HEK293 (cell line): Measurements from ENCODE around the gene LRBA.

ENCODE experiments used
- CTCF ChIA-PET: fragments of 350-600 bp; formaldehyde crosslinking; extraction: SDS; loops from one replicate; lab custom pipeline; 2021; ENCODE audit warnings: antibody characterized with exemption; lab: Yijun Ruan, JAX
- POLR2A ChIA-PET: fragments of 300-600 bp; formaldehyde crosslinking; extraction: SDS; loops from one replicate; lab custom pipeline; 2020; ENCODE audit warnings: antibody characterized with exemption, inconsistent platforms; lab: Yijun Ruan, JAX
- H3K27ac ChIP-seq: fragments of 200-500 bp; sonication (Bioruptor generic); 2 replicates; pipeline ENCODE4 v1.5.1; 2014; ENCODE audit warnings: low read depth, low read length, control low read depth, inconsistent platforms; ENCODE audit errors: extremely low read depth
- H3K36me3 ChIP-seq, 2 experiments: fragments of 200-500 bp in 1 of 2; sonication (Bioruptor generic) in 1 of 2; 1 replicate in 1 of 2; 2 replicates in 1 of 2; pipeline ENCODE4 v1.5.1; 2014 to 2017; ENCODE audit warnings: inconsistent platforms in 2 of 2, low read length in 2 of 2; ENCODE audit not compliant: control insufficient read depth in 2 of 2, insufficient read depth in 1 of 2
- H3K4me1 ChIP-seq: fragments of 200-500 bp; sonication (Bioruptor generic); 2 replicates; pipeline ENCODE4 v1.5.1; 2014; ENCODE audit warnings: mild to moderate bottlenecking, low read length, inconsistent platforms; ENCODE audit not compliant: control insufficient read depth, insufficient read depth
- H3K4me3 ChIP-seq: 2 replicates; pipeline ENCODE4 v1.5.1; 2011; ENCODE audit warnings: low read depth, mild to moderate bottlenecking, control low read depth, low read length, moderate library complexity
- H3K9me3 ChIP-seq: fragments of 200-500 bp; sonication (Bioruptor generic); 2 replicates; pipeline ENCODE4 v1.5.1; 2014; ENCODE audit warnings: low read depth, low read length, inconsistent platforms; ENCODE audit not compliant: control insufficient read depth, insufficient read depth
- BCL6B ChIP-seq: fragments of 450-650 bp; formaldehyde crosslinking; IDR thresholded peaks from 2 replicates; pipeline ENCODE4 v1.5.1; 2017; ENCODE audit warnings: missing biosample characterization, missing genetic modification characterization
- GFI1B ChIP-seq: fragments of 450-650 bp; formaldehyde crosslinking; IDR thresholded peaks from 2 replicates; pipeline ENCODE4 v1.5.1; 2016; ENCODE audit warnings: missing biosample characterization, missing genetic modification characterization
- HOXC10 ChIP-seq: sonication (generic); formaldehyde crosslinking; IDR thresholded peaks from 2 replicates; pipeline ENCODE4 v1.8.1; 2023; ENCODE audit warnings: mild to moderate bottlenecking, missing genetic modification reagents
- PRDM1 ChIP-seq: fragments of 450-650 bp; formaldehyde crosslinking; IDR thresholded peaks from 2 replicates; pipeline ENCODE4; 2016; ENCODE audit warnings: missing biosample characterization, missing genetic modification characterization
- PRDM10 ChIP-seq: fragments of 450-650 bp; formaldehyde crosslinking; IDR thresholded peaks from 2 replicates; pipeline ENCODE4 v1.5.1; 2016; ENCODE audit warnings: missing biosample characterization, missing genetic modification characterization
- RBAK ChIP-seq: fragments of 450-650 bp; formaldehyde crosslinking; IDR thresholded peaks from 2 replicates; pipeline ENCODE4 v1.5.1; 2016; ENCODE audit warnings: missing biosample characterization, missing genetic modification characterization
- REST ChIP-seq: fragments of 450-650 bp; formaldehyde crosslinking; IDR thresholded peaks from 2 replicates; pipeline ENCODE4 v1.5.1; 2016; ENCODE audit warnings: missing biosample characterization, missing genetic modification characterization
- SALL2 ChIP-seq: fragments of 450-650 bp; formaldehyde crosslinking; IDR thresholded peaks from 2 replicates; pipeline ENCODE4 v1.5.0; 2017; ENCODE audit warnings: missing biosample characterization, mild to moderate bottlenecking, missing genetic modification characterization, borderline replicate concordance
- YY1 ChIP-seq: fragments of 450-650 bp; formaldehyde crosslinking; IDR thresholded peaks from 2 replicates; pipeline ENCODE4 v1.5.1; 2018; ENCODE audit warnings: missing biosample characterization, missing genetic modification characterization
- ZBTB1 ChIP-seq: fragments of 450-650 bp; formaldehyde crosslinking; IDR thresholded peaks from 2 replicates; pipeline ENCODE4 v1.5.1; 2016; ENCODE audit warnings: missing biosample characterization, missing genetic modification characterization
- ZFHX2 ChIP-seq: fragments of 450-650 bp; formaldehyde crosslinking; conservative IDR thresholded peaks from 2 replicates; pipeline ENCODE4 v1.5.1; 2016; ENCODE audit warnings: missing biosample characterization, missing genetic modification characterization
- ZNF214 ChIP-seq: fragments of 450-650 bp; formaldehyde crosslinking; IDR thresholded peaks from 2 replicates; pipeline ENCODE4 v1.5.1; 2017; ENCODE audit warnings: missing biosample characterization, mild to moderate bottlenecking, missing genetic modification characterization, borderline replicate concordance
- ZNF354C ChIP-seq: fragments of 450-650 bp; formaldehyde crosslinking; IDR thresholded peaks from 2 replicates; pipeline ENCODE4 v1.5.1; 2016; ENCODE audit warnings: missing biosample characterization, missing genetic modification characterization, low read depth, borderline replicate concordance
- ZNF518A ChIP-seq: fragments of 450-650 bp; formaldehyde crosslinking; conservative IDR thresholded peaks from 2 replicates; pipeline ENCODE4 v1.5.1; 2016; ENCODE audit warnings: low read depth, missing biosample characterization, missing genetic modification characterization
- ZNF530 ChIP-seq: fragments of 450-650 bp; formaldehyde crosslinking; IDR thresholded peaks from 2 replicates; pipeline ENCODE4 v1.5.1; 2016; ENCODE audit warnings: low read depth, missing biosample characterization, missing genetic modification characterization
- ZNF701 ChIP-seq: fragments of 450-650 bp; formaldehyde crosslinking; IDR thresholded peaks from 2 replicates; pipeline ENCODE4 v1.5.1; 2016; ENCODE audit warnings: missing biosample characterization, missing genetic modification characterization
- ZNF768 ChIP-seq: fragments of 450-650 bp; formaldehyde crosslinking; IDR thresholded peaks from 2 replicates; pipeline ENCODE4 v1.5.1; 2018; ENCODE audit warnings: missing biosample characterization, mild to moderate bottlenecking, missing genetic modification characterization

LRBA gene

GRCh38 chr4:150814873-150815272, 200.2 kb downstream of the LRBA start:
- Histone ChIP-seq H3K4me3 (no peak overlapping the region), H3K4me1 (no peaks in the 10 kb centered on the region), H3K9me3 (no peaks in the 10 kb centered on the region), H3K27ac (no peak overlapping the region), H3K36me3 (no peaks in the 10 kb centered on the region)
- POLR2A ChIA-PET: no interaction called here
- CTCF ChIA-PET: interaction anchor here (0.6 to 1.0 kb wide), 4 partner anchors 13 to 221 kb away, joined by 3 read pairs; no protein-coding TSS in a partner anchor
- TF ChIP-seq SALL2 (tag by site-specific recombination) (no peak), REST (no peak), BCL6B (tag by site-specific recombination) (no peak), RBAK (tag by site-specific recombination) (no peak), ZNF354C (no peak)

- CTCF ChIA-PET: interaction anchor here (1.0 kb wide), 1 partner anchor 12 kb away, joined by 3 read pairs; no protein-coding TSS in a partner anchor
- H3K9me3 ChIP-seq: no peaks in the 10 kb centered on the region
- no peak overlapping the region for H3K4me3 ChIP-seq
- TF ChIP-seq ZNF530 (tag by site-specific recombination) (0 out of 2 replicates have a peak, but pooled peaks have one; percentile 35), ZNF701 (no peak), PRDM1 (tag by site-specific recombination) (peak; percentile 99), ZNF768 (tag by site-specific recombination) (no peak)
- H3K36me3 ChIP-seq: no peaks in the 10 kb centered on the region
- H3K4me1 ChIP-seq: no peaks in the 10 kb centered on the region
- POLR2A ChIA-PET: no interaction called here
- H3K27ac ChIP-seq: no peak overlapping the region
These were observed 209.7 kb downstream of the LRBA start for GRCh38 chr4:150805183-150806025.

- H3K36me3 ChIP-seq: no peaks in the 10 kb centered on the region
- no peaks in the 10 kb centered on the region for H3K9me3 ChIP-seq
- CTCF ChIA-PET: no interaction called here
- no peaks in the 10 kb centered on the region for H3K4me1 ChIP-seq
- POLR2A ChIA-PET: no interaction called here
- no peak overlapping the region for H3K27ac ChIP-seq
- H3K4me3 ChIP-seq: no peak overlapping the region
- TF ChIP-seq PRDM10 (tag by site-specific recombination) (no peak), GFI1B (tag by site-specific recombination) (no peak), ZNF214 (tag by site-specific recombination) (no peak), ZNF518A (tag by site-specific recombination) (peak; percentile 61; the same call in 1 of the 2 replicates), HOXC10 (no peak), ZFHX2 (tag by site-specific recombination) (no peak), YY1 (tag by site-specific recombination) (no peak), ZBTB1 (tag by site-specific recombination) (no peak)
These were observed 213.3 kb downstream of the LRBA start for GRCh38 chr4:150801833-150802232.
